HepG2 (cell line): Measurements from ENCODE around the gene SLC6A17. TPM values are rescaled to one million over a fixed set of nuclear protein-coding genes. Genes with fewer than 3 reads are reported as not detected.

Experiments used
- ATAC-seq: fragments of 200-7000 bp; cut with Tn5 transposase; 3 replicates; pipeline ENCODE4 v1.9.1; 2020; ENCODE audit warnings: mild to moderate bottlenecking, moderate library complexity
- BruUV-seq: library from RNA; stranded (reverse); fragments of 400-500 nt; replicated peaks from 2 replicates; lab custom pipeline; 2021; lab: Mats Ljungman, UMichigan
- CTCF ChIA-PET: fragments of 300-600 bp; formaldehyde crosslinking; extraction: SDS; loops from one replicate; lab custom pipeline; 2021; ENCODE audit warnings: low total read pairs, inconsistent platforms, low intra/inter-chr PET ratio; lab: Yijun Ruan, JAX
- POLR2A ChIA-PET: fragments of 350-600 bp; sonication (Branson Sonifier 250); formaldehyde crosslinking; loops from one replicate; lab custom pipeline; 2020; ENCODE audit warnings: antibody characterized with exemption, inconsistent platforms; lab: Yijun Ruan, JAX
- DNase-seq: peaks from one replicate; pipeline ENCODE4 v3.0.0-alpha.2; 2015; ENCODE audit warnings: low spot score
- FAIRE-seq: peaks from 3 replicates; lab custom pipeline; 2011; peaks lifted over from hg19 to GRCh38; lab: Jason Lieb, UNC
- H2AFZ ChIP-seq: one replicate; pipeline ENCODE4 v1.6.1; 2011; ENCODE audit warnings: low read length, inconsistent platforms
- H3K27ac ChIP-seq: fragments of 300-600 bp; 3 replicates; pipeline ENCODE4 v1.8.0; 2011; ENCODE audit warnings: mixed run types, mild to moderate bottlenecking, mixed read lengths, low read length, inconsistent platforms; ENCODE audit not compliant: insufficient read depth; ENCODE audit errors: extremely low read length
- H3K27me3 ChIP-seq, 2 experiments: fragments of 200-600 bp in 1 of 2; 2 replicates in 1 of 2; 3 replicates in 1 of 2; pipeline versions ENCODE4 v1.6.0 to v1.8.0; 2011; ENCODE audit warnings: low read length in 2 of 2, mild to moderate bottlenecking in 2 of 2, moderate library complexity in 2 of 2, inconsistent platforms in 1 of 2; ENCODE audit not compliant: insufficient read depth in 2 of 2, control insufficient read depth in 1 of 2
- H3K36me3 ChIP-seq, 2 experiments: fragments of 200-600 bp in 1 of 2; replicated peaks in 1 of 2; 2 replicates in 1 of 2; 3 replicates in 1 of 2; pipeline versions ENCODE4 v1.5.1 to v1.8.0; 2011; ENCODE audit warnings: low read length in 2 of 2, inconsistent platforms in 1 of 2; ENCODE audit not compliant: insufficient read depth in 2 of 2, control insufficient read depth in 1 of 2
- H3K4me1 ChIP-seq: 2 replicates; pipeline ENCODE4 v1.5.1; 2012; ENCODE audit warnings: low read length, inconsistent platforms; ENCODE audit not compliant: insufficient read depth
- H3K4me2 ChIP-seq: 2 replicates; pipeline ENCODE4 v1.6.0; 2011; ENCODE audit warnings: low read depth, low read length, inconsistent platforms
- H3K4me3 ChIP-seq, 3 experiments: fragments of 200-600 bp in 1 of 3; sonication (generic), shearing (Covaris generic) in 1 of 3; replicated peaks in 1 of 3; 2 replicates each; pipeline ENCODE4 v1.5.1; 2011 to 2016; ENCODE audit warnings: low read length in 3 of 3, inconsistent platforms in 2 of 3, low read depth in 2 of 3, mild to moderate bottlenecking in 2 of 3, control low read depth in 1 of 3, mixed read lengths in 1 of 3; ENCODE audit not compliant: insufficient read depth in 1 of 3
- H3K79me2 ChIP-seq: one replicate; pipeline ENCODE4 v1.6.1; 2011; ENCODE audit warnings: low read length, inconsistent platforms; ENCODE audit not compliant: insufficient read depth
- H3K9ac ChIP-seq: 2 replicates; pipeline ENCODE4 v1.6.0; 2011; ENCODE audit warnings: mild to moderate bottlenecking, low read depth, low read length, inconsistent platforms; ENCODE audit not compliant: insufficient read depth
- H3K9me3 ChIP-seq: 2 replicates; pipeline ENCODE4 v1.5.1; 2012; ENCODE audit warnings: mild to moderate bottlenecking, low read length
- H4K20me1 ChIP-seq: 2 replicates; pipeline ENCODE4 v1.6.0; 2011; ENCODE audit warnings: inconsistent platforms, mild to moderate bottlenecking, low read length, moderate library complexity; ENCODE audit not compliant: insufficient read depth
- ARID2 ChIP-seq: sonication (generic); formaldehyde crosslinking; IDR thresholded peaks from 2 replicates; pipeline ENCODE4 v1.8.1; 2022; ENCODE audit warnings: mild to moderate bottlenecking, missing genetic modification reagents, borderline replicate concordance
- ATRX ChIP-seq: sonication (generic); formaldehyde crosslinking; IDR thresholded peaks from 2 replicates; pipeline ENCODE4 v1.4.0; 2020; ENCODE audit warnings: missing genetic modification reagents, borderline replicate concordance
- CHD2 ChIP-seq: IDR thresholded peaks from 2 replicates; pipeline ENCODE4 v1.6.1; 2011; ENCODE audit warnings: low read depth, low read length, improper control_type of control experiment
- CREB3 ChIP-seq: sonication (generic); formaldehyde crosslinking; IDR thresholded peaks from 2 replicates; pipeline ENCODE4 v1.5.0; 2020; ENCODE audit warnings: missing genetic modification reagents
- DR1 ChIP-seq: sonication (generic); formaldehyde crosslinking; IDR thresholded peaks from 2 replicates; pipeline ENCODE4 v1.8.0; 2021; ENCODE audit warnings: mild to moderate bottlenecking, missing genetic modification reagents, inconsistent platforms
- HNRNPK ChIP-seq: fragments of 200-400 bp; formaldehyde crosslinking; IDR thresholded peaks from 2 replicates; pipeline ENCODE4 v1.6.1; 2018; ENCODE audit warnings: low read length, low read depth, moderate library complexity, mild to moderate bottlenecking; ENCODE audit not compliant: poor library complexity, severe bottlenecking
- MAZ ChIP-seq, 2 experiments: sonication (generic) in 1 of 2; formaldehyde crosslinking in 1 of 2; IDR thresholded peaks; 2 replicates each; pipeline versions ENCODE4 v1.5.0 to v1.6.1; 2012 to 2020; ENCODE audit warnings: low read depth in 2 of 2, mild to moderate bottlenecking in 2 of 2, borderline replicate concordance in 1 of 2, improper control_type of control experiment in 1 of 2, low read length in 1 of 2, missing genetic modification reagents in 1 of 2, moderate library complexity in 1 of 2
- MXD4 ChIP-seq: IDR thresholded peaks from 2 replicates; pipeline ENCODE4 v1.6.1; 2016; ENCODE audit warnings: mild to moderate bottlenecking, missing biosample characterization, missing genetic modification reagents
- RFX3 ChIP-seq: IDR thresholded peaks from 2 replicates; pipeline ENCODE4 v1.6.1; 2016; ENCODE audit warnings: missing biosample characterization, missing genetic modification reagents
- SMAD3 ChIP-seq: sonication (generic); formaldehyde crosslinking; IDR thresholded peaks from 2 replicates; pipeline ENCODE4 v1.4.0; 2020; ENCODE audit warnings: missing genetic modification reagents
- SOX6 ChIP-seq, 2 experiments: fragments of 450-650 bp in 1 of 2; sonication (generic) in 1 of 2; formaldehyde crosslinking in 1 of 2; IDR thresholded peaks; 2 replicates each; pipeline versions ENCODE4 v1.4.0 to v1.6.1; 2017 to 2020; ENCODE audit warnings: antibody characterized with exemption in 1 of 2, mild to moderate bottlenecking in 1 of 2, missing genetic modification reagents in 1 of 2
- ZNF775 ChIP-seq: sonication (generic); formaldehyde crosslinking; IDR thresholded peaks from 2 replicates; pipeline ENCODE4 v1.4.0; 2020; ENCODE audit warnings: missing genetic modification reagents, mild to moderate bottlenecking, moderate library complexity, borderline replicate concordance
- WGBS: methylation state at CpG from one replicate; pipeline ENCODE4 v1.1.6; 2017; ENCODE audit warnings: low lambda C conversion rate; 5-methylcytosine and 5-hydroxymethylcytosine counted together
- in situ Hi-C: cut with HindIII; loops from 2 replicates; pipeline ENCODE4 v1.10.0; 2017; ENCODE audit warnings: low pct_unique_long_range_greater_than_20kb; ENCODE audit not compliant: extremely low pct_ligation_motif_present
- intact Hi-C: fragments of 100-400 bp; cut with micrococcal nuclease; formaldehyde crosslinking; loops from one replicate; pipeline ENCODE4 v1.10.0; 2022; ENCODE audit not compliant: unreplicated experiment
- polyA plus RNA-seq, 8 experiments: library from polyadenylated mRNA; depleted of rRNA in 3 of 8; stranded (reverse) in 7 of 8; unstranded in 1 of 8; fragments of >200 nt; fragmentation: Illumina TruSeq in 4 of 8; extraction: Trizol in 4 of 8; gene quantifications; 2 replicates each; pipeline versions ENCODE4 v1.2.1 to v1.2.3, GENCODE V29; 2011 to 2016; ENCODE audit warnings: low read depth in 4 of 8, missing spikeins in 1 of 8, mixed read lengths in 1 of 8; ENCODE audit not compliant: insufficient read depth in 1 of 8
- total RNA-seq, 5 experiments: library from RNA; depleted of rRNA; stranded (reverse); fragments of >200 nt; fragmentation: Illumina TruSeq; extraction: Trizol; gene quantifications; 2 replicates each; pipeline ENCODE4 v1.2.3, GENCODE V29; 2016; ENCODE audit warnings: low read depth in 1 of 5
- TF ChIP-seq, protein P1 (sequence below): sonication (generic); formaldehyde crosslinking; IDR thresholded peaks from 2 replicates; pipeline ENCODE4 v1.4.0; 2020; ENCODE audit warnings: low read depth, mild to moderate bottlenecking, missing genetic modification reagents

SLC6A17 gene
- total and polyA plus RNA-seq, 2 of the 13 experiments (the other 11 are each of a cell fraction or from before 2014, with no cell fraction given) = not detected

- no peak for TF ChIP-seq HNRNPK
- TF ChIP-seq SMAD3 = no peak
- TF ChIP-seq, protein P1, sequence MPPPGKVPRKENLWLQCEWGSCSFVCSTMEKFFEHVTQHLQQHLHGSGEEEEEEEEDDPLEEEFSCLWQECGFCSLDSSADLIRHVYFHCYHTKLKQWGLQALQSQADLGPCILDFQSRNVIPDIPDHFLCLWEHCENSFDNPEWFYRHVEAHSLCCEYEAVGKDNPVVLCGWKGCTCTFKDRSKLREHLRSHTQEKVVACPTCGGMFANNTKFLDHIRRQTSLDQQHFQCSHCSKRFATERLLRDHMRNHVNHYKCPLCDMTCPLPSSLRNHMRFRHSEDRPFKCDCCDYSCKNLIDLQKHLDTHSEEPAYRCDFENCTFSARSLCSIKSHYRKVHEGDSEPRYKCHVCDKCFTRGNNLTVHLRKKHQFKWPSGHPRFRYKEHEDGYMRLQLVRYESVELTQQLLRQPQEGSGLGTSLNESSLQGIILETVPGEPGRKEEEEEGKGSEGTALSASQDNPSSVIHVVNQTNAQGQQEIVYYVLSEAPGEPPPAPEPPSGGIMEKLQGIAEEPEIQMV (CRISPR knock-in tag) = no peak
- TF ChIP-seq ZNF775 = no peak
- no peak for TF ChIP-seq CREB3 (CRISPR knock-in tag)
- TF ChIP-seq SOX6 (IDR thresholded peaks at IDR 0.05) = no peak
- no peak for TF ChIP-seq SOX6 (CRISPR knock-in tag; IDR thresholded peaks at IDR 0.05)
- TF ChIP-seq MXD4 (CRISPR knock-in tag) = no peak
- no peak for TF ChIP-seq MAZ (IDR thresholded peaks at IDR 0.05; ENCODE audit: borderline replicate concordance, low read depth, low read length)
- no peak for TF ChIP-seq MAZ (CRISPR knock-in tag; IDR thresholded peaks at IDR 0.05; ENCODE audit: low read depth)
- no peak for TF ChIP-seq CHD2
- TF ChIP-seq RFX3 (CRISPR knock-in tag) = no peak
- TF ChIP-seq ATRX (CRISPR knock-in tag) = no peak
- no peak for TF ChIP-seq DR1 (CRISPR knock-in tag)
- no peak for TF ChIP-seq ARID2 (CRISPR knock-in tag)
- no peaks in the 10 kb centered on the region for H4K20me1 ChIP-seq
- ChIA-PET CTCF (no interaction called here), POLR2A (no interaction called here)
- H3K27ac ChIP-seq = no peak overlapping the region
- no TSS peak for BruUV-seq
- no peaks in the 10 kb centered on the region for H3K9me3 ChIP-seq
- intact Hi-C loops = no loop called here
- 0% methylated on average over 4 of the region's 4 CpGs for WGBS
- H3K4me2 ChIP-seq = no peak overlapping the region
- DNase-seq = no peak
- no peaks in the 10 kb centered on the region for H3K36me3 ChIP-seq
- no peak for ATAC-seq
- H3K79me2 ChIP-seq = no peaks in the 10 kb centered on the region
- H3K9ac ChIP-seq = no peak overlapping the region
- peaks cover 0 to 30% of the 10 kb centered on the region in 2 experiments; a peak in 3 of 5 replicates for H3K27me3 ChIP-seq
- no peak overlapping the region for H3K4me3 ChIP-seq
- in situ Hi-C loops = no loop called here
- H3K4me1 ChIP-seq = no peaks in the 10 kb centered on the region
- FAIRE-seq = no peak
- H2AFZ ChIP-seq = no peak overlapping the region
Observed at GRCh38 chr1:110177775-110178174, 27.5 kb downstream of the SLC6A17 start.
